PFSK-1 (cell line): ENCODE results near the gene SPATA31D1.

Source experiments
- FOXP2 ChIP-seq: optimal IDR thresholded peaks from 2 replicates; pipeline ENCODE3; 2011; ENCODE audit warnings: borderline replicate concordance, control low read depth, inconsistent platforms; ENCODE audit not compliant: insufficient read depth; ENCODE audit errors: extremely low read length, extremely low read depth
- POLR2AphosphoS5 ChIP-seq: IDR thresholded peaks from 2 replicates; pipeline ENCODE4 v1.6.1; 2012; ENCODE audit warnings: low read depth, mild to moderate bottlenecking, control low read depth, low read length, moderate library complexity
- SIN3A ChIP-seq: IDR thresholded peaks from 2 replicates; pipeline ENCODE4 v1.6.1; 2012; ENCODE audit warnings: mild to moderate bottlenecking, low read length, moderate library complexity, borderline replicate concordance; ENCODE audit not compliant: insufficient read depth
- TAF1 ChIP-seq: IDR thresholded peaks from 2 replicates; pipeline ENCODE4 v1.6.1; 2012; ENCODE audit warnings: low read length, control low read depth, borderline replicate concordance; ENCODE audit not compliant: insufficient read depth
- TF ChIP-seq, protein P1 (sequence below), 2 experiments: IDR thresholded peaks; 2 replicates each; pipeline versions ENCODE4 v1.6.1 to v1.8.0; 2011 to 2012; ENCODE audit warnings: low read depth in 2 of 2, low read length in 2 of 2, control low read depth in 1 of 2, inconsistent platforms in 1 of 2, mild to moderate bottlenecking in 1 of 2, moderate library complexity in 1 of 2; ENCODE audit not compliant: insufficient read depth in 1 of 2

SPATA31D1 gene

DNA sequence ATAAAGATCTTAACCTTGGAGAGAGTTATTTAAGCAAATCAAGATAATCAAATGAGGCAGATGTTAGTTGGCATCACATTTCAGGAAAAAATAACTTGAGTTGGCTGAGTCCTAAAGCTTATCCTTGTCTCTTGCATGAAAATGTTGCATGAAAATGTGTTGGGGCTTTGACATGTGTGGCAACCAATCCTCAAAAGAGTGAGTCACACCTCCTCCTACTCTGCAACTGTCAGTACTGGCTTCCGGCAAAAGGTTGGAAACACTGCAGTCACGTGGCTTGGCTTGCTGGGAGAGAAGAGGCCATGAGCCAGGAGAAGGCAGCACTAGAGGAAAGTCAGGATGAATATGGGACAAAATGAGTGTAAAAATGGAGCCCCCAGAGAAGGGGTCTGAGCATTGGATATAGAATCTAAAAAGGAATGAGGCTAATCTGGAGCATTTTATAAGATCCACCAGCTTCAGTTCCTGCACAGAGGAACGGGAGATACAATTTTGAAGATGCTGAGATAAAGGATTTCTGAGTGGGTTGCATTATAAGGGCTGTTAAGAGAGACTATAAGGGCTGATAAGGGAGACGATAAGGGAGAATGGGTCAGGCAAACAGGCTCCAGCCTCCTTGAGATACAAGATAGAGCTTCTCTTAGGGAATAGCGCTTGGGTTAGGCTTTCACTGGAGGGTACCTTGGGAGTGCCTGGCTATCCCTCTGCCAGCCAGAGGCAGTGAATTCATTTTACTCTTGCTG, 43.1 kb downstream of the SPATA31D1 start:
- TF ChIP-seq, protein P1, sequence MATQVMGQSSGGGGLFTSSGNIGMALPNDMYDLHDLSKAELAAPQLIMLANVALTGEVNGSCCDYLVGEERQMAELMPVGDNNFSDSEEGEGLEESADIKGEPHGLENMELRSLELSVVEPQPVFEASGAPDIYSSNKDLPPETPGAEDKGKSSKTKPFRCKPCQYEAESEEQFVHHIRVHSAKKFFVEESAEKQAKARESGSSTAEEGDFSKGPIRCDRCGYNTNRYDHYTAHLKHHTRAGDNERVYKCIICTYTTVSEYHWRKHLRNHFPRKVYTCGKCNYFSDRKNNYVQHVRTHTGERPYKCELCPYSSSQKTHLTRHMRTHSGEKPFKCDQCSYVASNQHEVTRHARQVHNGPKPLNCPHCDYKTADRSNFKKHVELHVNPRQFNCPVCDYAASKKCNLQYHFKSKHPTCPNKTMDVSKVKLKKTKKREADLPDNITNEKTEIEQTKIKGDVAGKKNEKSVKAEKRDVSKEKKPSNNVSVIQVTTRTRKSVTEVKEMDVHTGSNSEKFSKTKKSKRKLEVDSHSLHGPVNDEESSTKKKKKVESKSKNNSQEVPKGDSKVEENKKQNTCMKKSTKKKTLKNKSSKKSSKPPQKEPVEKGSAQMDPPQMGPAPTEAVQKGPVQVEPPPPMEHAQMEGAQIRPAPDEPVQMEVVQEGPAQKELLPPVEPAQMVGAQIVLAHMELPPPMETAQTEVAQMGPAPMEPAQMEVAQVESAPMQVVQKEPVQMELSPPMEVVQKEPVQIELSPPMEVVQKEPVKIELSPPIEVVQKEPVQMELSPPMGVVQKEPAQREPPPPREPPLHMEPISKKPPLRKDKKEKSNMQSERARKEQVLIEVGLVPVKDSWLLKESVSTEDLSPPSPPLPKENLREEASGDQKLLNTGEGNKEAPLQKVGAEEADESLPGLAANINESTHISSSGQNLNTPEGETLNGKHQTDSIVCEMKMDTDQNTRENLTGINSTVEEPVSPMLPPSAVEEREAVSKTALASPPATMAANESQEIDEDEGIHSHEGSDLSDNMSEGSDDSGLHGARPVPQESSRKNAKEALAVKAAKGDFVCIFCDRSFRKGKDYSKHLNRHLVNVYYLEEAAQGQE (IDR thresholded peaks at IDR 0.05; ENCODE audit: insufficient read depth in 1 of 2, low read depth in 2 of 2, low read length in 2 of 2): no peak
- TF ChIP-seq TAF1: no peak
- peak; percentile 81; the same call in 1 of the 2 replicates for TF ChIP-seq SIN3A
- TF ChIP-seq FOXP2: peak; percentile 40
- TF ChIP-seq POLR2AphosphoS5: no peak

DNA sequence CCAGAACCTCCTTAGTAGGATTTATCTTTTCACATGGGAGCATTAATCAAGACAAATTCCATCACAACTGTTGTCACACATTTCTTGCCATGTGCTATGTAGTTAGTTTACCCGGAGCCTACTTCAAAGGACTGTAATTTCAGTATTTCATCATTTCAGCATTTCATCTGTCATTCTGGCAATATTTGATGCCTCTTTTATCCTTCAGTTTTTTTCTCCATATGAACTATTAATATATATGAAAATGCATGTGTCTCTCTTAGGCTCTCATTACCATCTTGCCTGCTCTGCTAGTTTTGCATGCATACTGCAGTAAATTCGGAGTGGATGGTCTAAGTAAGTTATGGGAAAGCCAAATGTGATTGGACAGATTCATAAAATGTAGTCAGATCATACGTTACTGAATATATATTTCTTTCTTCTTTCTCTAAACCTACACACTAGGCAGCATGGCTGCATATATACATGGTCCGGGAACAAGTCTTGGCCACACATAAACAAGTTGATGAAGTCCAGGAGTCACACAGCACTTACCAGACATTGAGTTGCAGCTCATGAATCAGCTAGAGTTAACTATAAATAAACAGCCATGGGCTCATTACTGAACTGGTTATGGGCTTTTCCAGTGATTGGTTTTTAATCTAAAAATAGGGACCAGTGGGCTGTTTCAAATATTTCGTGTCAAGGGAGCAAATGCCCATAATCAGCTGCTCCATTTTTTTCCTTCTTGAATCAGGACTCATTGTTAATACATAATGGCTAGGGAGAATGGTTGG, 46.6 kb downstream of the SPATA31D1 start:
- TF ChIP-seq TAF1: no peak
- TF ChIP-seq POLR2AphosphoS5: no peak

DNA sequence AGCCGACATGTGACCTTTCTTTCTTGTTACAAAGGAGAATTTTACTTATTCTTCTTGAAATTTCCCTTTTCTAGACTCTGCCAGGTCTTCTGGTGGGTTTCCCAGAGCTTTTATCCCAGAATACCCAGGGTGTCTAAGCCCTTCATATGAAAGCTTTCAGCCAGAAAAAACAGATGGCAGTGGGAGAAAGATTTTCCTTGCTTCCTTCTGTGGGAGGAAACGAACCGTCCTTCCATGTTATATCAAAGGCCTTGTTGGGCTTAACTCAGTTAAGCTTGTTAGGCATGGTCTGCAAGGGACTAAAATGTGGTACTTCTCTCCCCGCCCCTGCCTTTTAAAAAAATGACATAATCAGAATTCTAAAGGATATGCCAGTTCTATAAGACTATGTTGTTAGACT, 47.5 kb downstream of the SPATA31D1 start:
- TF ChIP-seq FOXP2 (no peak), POLR2AphosphoS5 (no peak), TAF1 (no peak), SIN3A (no peak)
- TF ChIP-seq, protein P1 (IDR thresholded peaks at IDR 0.05; ENCODE audit: insufficient read depth in 1 of 2, low read depth in 2 of 2, low read length in 2 of 2): no peak

DNA sequence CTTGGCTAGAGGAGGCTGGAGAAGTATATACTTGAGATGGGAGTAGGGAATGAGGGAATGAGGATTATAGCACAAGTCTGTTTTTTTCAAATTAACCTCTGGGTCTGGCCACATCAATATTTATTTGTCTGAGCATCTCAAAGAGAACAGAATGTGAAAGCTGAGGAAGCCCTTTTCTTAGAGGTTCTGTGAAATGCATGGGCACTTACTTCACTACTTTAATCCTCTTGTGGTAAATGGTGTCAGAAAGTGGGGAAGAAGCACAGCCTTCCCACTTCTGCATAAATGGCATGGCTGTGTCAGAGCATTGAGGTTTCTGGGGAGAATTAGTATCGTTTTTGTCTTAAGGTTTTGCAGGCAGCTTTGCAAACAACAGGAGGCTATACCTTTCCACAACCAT, 48.6 kb downstream of the SPATA31D1 start:
- TF ChIP-seq POLR2AphosphoS5 (no peak), TAF1 (no peak)

DNA sequence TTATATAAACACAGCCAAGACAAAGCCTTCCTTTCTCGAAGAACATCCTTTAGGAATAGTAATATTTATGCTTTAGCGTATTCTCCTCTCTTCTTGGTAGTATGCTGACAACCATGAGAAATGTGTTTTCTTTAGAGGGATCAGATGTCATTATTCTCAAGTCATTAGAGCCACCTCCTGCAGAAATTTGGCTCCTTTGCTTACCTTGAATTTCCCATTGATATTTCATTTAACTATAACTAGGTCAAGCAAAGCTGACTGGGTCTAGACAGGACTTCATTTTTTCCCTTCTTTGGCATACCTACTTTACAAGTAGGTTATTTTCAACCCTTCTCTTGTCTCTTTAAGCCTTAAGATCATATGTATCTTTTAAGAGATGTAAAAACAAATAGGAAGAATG, 50.3 kb downstream of the SPATA31D1 start:
- no peak for TF ChIP-seq SIN3A
- TF ChIP-seq, protein P1 (IDR thresholded peaks at IDR 0.05; ENCODE audit: insufficient read depth in 1 of 2, low read depth in 2 of 2, low read length in 2 of 2): no peak
